HG03045 (cell line): ENCODE results near the gene AKAIN1.

ENCODE experiments used
- ATAC-seq: cut with Tn5 transposase; IDR thresholded peaks from one replicate; pipeline ENCODE4 v1.9.1; 2021; ENCODE audit warnings: mild to moderate bottlenecking, moderate library complexity; ENCODE audit not compliant: unreplicated experiment

AKAIN1 gene

DNA sequence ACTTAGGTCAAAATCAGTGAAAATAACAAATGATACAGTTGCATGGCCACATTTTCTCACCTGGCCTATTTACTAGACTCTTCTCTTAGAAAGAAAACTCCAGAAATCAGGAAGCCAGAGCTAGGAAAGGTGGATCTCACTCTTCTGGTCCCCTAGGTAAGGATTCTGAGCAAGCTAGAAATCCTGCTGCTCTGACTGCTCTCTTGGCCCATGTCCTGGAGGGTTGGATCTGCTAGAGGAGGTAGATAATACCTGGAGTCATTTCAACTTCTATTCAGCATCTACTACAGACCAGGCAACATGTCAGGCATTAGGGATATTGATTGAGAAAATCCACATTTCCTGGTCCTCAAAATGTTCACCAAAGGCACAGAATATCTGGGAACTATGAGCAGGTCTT is 34.9 kb downstream of the AKAIN1 start:
- ATAC-seq, result no peak

DNA sequence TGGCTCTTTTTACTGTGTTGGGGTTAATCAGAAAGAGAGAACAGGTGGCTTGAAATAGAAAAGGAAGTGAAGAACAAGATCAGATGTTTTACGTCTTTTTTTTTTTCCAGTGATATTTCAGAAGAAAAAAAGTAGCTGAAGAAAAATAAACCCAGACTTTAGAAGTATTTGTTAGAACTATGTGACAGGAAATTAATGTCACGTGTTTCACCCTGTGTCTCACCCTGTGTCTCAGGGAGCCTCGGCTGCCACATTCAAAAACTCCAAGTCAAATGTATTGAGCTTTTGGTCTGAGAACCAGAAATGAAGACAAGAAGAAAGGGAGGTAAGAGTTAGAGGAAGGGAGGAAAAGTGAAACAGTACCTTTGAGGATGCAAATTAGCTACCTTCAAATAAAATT is 38.0 kb downstream of the AKAIN1 start:
- no peak for ATAC-seq

DNA sequence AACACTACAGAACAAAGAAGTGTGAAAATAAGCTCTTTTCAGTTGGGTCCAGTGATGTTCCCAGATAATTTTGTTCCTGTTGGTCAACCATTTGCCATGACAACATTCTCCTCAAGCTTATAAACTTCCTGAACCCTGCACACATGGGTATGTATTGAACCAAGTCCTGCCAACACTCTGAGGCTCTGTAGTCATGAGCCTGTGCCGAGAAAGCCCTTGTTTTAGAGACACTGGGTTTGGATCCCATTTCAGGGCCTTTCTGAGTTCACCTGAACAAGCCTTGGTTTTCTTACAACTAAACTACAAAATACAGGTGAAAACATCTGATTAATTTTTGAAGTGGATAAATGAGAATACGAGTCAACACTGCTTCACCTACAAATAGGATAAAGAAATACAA is 38.5 kb downstream of the AKAIN1 start:
- ATAC-seq, result no peak

- no peak for ATAC-seq
These were observed 38.9 kb downstream of the AKAIN1 start for GRCh38 chr18:5158172-5158571.

DNA sequence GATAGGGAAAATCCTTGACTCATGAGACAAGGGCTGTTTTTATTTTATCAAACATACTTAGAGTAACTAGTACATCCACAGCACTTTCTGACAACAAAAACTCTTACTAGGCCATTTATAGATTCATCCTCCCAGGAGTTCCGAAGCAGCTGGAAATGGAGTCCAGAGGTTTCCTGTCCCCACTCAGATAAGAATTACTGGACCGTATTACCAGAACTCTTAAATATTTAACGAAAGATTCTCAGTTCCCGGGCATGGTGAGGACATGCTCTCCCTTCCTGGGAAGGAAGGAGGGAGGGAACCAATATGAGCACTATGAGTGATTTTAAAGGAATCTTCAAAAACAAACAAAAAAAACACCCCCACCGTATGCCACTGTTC is 41.2 kb downstream of the AKAIN1 start:
- ATAC-seq, result no peak

GRCh38 chr18:5155218-5155906 is 41.7 kb downstream of the AKAIN1 start:
- ATAC-seq, result no peak

GRCh38 chr18:5152343-5153020 is 44.6 kb downstream of the AKAIN1 start:
- ATAC-seq, result no peak

GRCh38 chr18:5150894-5151293 is 46.2 kb downstream of the AKAIN1 start:
- no peak for ATAC-seq

- ATAC-seq, result no peak
These were observed 51.0 kb downstream of the AKAIN1 start for GRCh38 chr18:5146093-5146492.

- no peak for ATAC-seq
These were observed 51.8 kb downstream of the AKAIN1 start for GRCh38 chr18:5145168-5145825.

- ATAC-seq, result no peak
These were observed 52.4 kb downstream of the AKAIN1 start for GRCh38 chr18:5144629-5145028.

DNA sequence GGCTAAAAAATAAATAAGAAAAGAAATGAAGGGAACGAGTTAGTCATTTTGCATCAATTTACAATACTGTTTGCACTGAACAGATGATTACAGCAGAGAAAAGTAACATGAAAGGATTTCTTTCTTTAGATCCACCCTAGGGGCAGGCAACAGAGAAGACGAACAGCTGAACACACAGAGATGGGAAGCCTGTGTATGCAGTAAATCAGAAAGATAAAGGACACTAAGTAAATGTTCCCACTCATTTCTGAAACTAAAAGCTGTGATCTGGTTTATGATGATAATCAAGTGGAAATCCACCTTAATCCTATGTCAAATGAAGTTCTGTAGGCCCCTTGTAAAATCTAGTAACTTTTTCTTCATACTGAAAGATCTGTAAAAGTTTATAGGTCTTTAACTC is 54.2 kb downstream of the AKAIN1 start:
- no peak for ATAC-seq

DNA sequence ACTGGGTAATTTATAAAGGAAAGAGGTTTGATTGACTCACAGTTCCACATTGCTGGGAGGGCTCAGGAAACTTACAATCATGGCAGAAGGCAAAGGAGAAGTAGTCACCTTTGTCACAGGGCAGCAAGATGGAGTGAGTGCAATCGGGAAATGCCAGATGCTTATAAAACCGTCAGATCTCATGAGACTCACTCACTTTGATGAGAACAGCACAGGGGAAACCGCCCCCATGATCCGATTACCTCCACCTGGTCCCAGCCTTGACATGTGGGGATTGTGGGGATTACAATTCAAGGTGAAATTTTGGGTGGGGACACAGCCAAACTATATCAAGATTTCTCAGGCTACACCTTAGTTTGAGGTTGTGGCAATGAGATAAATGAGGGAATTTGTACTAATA is 54.9 kb downstream of the AKAIN1 start:
- ATAC-seq, result no peak

DNA sequence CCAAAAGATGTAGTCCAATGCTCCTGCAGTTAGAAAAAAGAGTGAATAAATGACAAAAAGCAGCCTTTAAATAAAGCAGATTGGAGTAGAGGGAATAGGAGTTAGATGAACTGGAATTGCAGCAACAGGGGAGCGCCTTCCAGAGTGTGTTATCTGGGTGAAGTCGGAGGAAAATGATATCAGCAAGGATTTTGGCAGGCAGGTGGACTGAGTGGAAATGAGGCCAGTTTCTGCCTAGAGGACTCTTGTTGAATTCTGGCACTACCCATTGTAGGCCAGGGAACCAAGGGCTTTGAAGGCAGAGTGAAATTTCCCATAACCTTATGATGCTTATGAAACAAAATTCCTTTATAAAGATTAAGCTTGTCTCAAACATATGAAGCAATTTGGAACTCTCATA is 59.8 kb downstream of the AKAIN1 start:
- ATAC-seq, result no peak

- no peak for ATAC-seq
These were observed 64.1 kb downstream of the AKAIN1 start for GRCh38 chr18:5132987-5133386.

- no peak for ATAC-seq
These were observed 74.8 kb downstream of the AKAIN1 start for GRCh38 chr18:5122272-5122671.

DNA sequence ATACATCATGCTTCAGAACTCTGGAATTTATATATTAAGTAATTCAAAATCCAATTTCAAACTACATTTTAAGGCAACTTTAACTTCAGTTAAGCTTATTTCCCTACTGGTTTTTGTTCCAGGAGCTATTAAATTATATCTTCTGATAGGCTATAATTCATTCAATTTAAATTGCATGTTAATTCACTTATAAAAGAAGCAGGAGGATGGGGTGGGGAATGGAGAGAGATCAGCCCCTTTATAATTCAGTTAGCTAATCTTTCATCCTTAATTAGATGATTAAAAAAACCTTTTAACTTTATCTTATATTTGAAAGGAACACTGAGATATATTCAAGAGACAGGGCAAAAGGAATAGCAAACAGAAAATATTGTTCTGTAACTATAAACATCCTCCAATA is 86.8 kb downstream of the AKAIN1 start:
- ATAC-seq, result no peak

DNA sequence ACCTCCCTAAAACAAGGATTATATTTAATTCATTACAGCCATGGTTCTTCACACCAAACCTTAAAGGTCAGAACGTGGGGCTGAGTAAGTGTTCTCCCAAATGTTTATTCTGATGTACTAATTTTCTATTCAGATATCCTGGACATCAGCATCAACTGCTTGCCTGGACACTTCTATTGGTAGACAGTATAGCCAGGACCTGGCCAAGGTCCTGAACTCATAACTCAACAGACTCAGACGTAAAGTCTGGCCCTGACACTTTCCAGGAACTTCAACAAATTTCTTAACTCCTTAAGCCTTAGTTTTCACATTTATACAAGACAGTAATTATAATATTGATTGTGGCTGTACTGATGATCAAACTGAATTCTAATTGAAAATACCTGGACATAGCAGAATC is 89.1 kb downstream of the AKAIN1 start:
- no peak for ATAC-seq

- no peak for ATAC-seq
These were observed 90.3 kb downstream of the AKAIN1 start for GRCh38 chr18:5106730-5107129.

DNA sequence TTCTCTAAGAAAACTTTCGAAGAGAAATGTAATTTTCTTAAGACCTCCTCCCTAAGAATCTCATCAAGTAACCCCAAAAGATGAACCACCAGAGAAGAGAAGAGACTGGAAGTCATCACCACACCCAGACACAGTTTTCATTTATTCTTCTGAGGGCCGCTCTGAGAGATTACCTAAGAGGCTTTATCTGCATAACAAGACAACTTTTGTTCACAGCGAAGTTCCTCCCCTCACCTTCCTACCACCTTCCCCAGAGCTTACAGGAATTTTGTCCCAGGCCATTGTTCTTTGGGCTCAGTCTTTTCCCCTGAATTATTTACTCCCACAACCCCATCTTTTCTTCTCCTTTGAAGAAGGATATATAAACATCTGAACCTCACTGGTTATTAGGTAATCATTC is 92.8 kb downstream of the AKAIN1 start:
- ATAC-seq, result no peak

- ATAC-seq, result no peak
These were observed 93.4 kb downstream of the AKAIN1 start for GRCh38 chr18:5103693-5104092.

GRCh38 chr18:5103286-5103685 is 93.8 kb downstream of the AKAIN1 start:
- ATAC-seq, result no peak
